ENCODE measurements around the gene ACAN.

GRCh38 chr15:88759872-88760271 is 43.4 kb upstream of the ACAN start:
- no peak for TF ChIP-seq POLR2A (IDR thresholded peaks at IDR 0.05; ENCODE audit: control extremely low read depth in 1 of 2, low read depth in 2 of 2, low read length in 2 of 2)
- TF ChIP-seq CTCF (IDR thresholded peaks at IDR 0.05; ENCODE audit: control extremely low read depth in 1 of 3, insufficient read depth in 1 of 3, low read depth in 1 of 3, low read length in 3 of 3): no peak
- TF ChIP-seq ASH2L (IDR thresholded peaks at IDR 0.05; ENCODE audit: low read length): no peak
- no peak for TF ChIP-seq KDM1A (IDR thresholded peaks at IDR 0.05; ENCODE audit: borderline replicate concordance, low read length)
- no peak for TF ChIP-seq SP1 (IDR thresholded peaks at IDR 0.05; ENCODE audit: low read depth, low read length)
- no peak for TF ChIP-seq JUN (IDR thresholded peaks at IDR 0.05; ENCODE audit: low read depth, low read length)
- no peak for TF ChIP-seq CHD1 (IDR thresholded peaks at IDR 0.05; ENCODE audit: low read depth, low read length)
- no peak for TF ChIP-seq HDAC2 (IDR thresholded peaks at IDR 0.05; ENCODE audit: borderline replicate concordance in 1 of 2, low read depth in 2 of 2, low read length in 2 of 2)
- TF ChIP-seq RAD21 (IDR thresholded peaks at IDR 0.05 in 1 of 2, conservative IDR thresholded peaks at IDR 0.05 in 1 of 2; ENCODE audit: low read depth in 2 of 2, low read length in 2 of 2): no peak
